OCI-LY3 (cell line): ENCODE data around the gene FHOD3.

ENCODE experiments used
- H2AFZ ChIP-seq: fragments of 200-600, 300-600 bp; shearing (Covaris generic); 2 replicates; pipeline ENCODE4 v1.6.0; 2014; ENCODE audit warnings: antibody characterized with exemption, low read depth, low read length
- H3K27ac ChIP-seq: fragments of 200-600, 300-600 bp; sonication (generic); 2 replicates; pipeline ENCODE4 v1.5.1; 2014; ENCODE audit warnings: mild to moderate bottlenecking, low read length, moderate library complexity, mixed read lengths
- H3K27me3 ChIP-seq: fragments of 200-600, 300-600 bp; sonication (generic); 2 replicates; pipeline ENCODE4 v1.6.1; 2014; ENCODE audit warnings: low read depth, low read length, mixed read lengths
- H3K36me3 ChIP-seq: fragments of 200-600, 300-600 bp; sonication (generic); replicated peaks from 2 replicates; pipeline ENCODE3; 2014; ENCODE audit warnings: low read depth, low read length, mixed read lengths
- H3K4me1 ChIP-seq: fragments of 300-600, 200-600 bp; sonication (generic); 2 replicates; pipeline ENCODE4 v1.6.1; 2014; ENCODE audit warnings: low read length, mixed read lengths
- H3K4me2 ChIP-seq: fragments of 200-600, 300-600 bp; sonication (generic); 2 replicates; pipeline ENCODE4 v1.6.1; 2014; ENCODE audit warnings: low read length, mixed read lengths
- H3K4me3 ChIP-seq: fragments of 300-600, 200-600 bp; sonication (generic); 2 replicates; pipeline ENCODE4 v1.5.1; 2014; ENCODE audit warnings: antibody characterized with exemption, mild to moderate bottlenecking, low read length, moderate library complexity
- H3K79me2 ChIP-seq: fragments of 300-600, 200-600 bp; shearing (Covaris generic); 2 replicates; pipeline ENCODE4 v1.6.1; 2014; ENCODE audit warnings: mild to moderate bottlenecking, low read length, mixed read lengths
- H3K9ac ChIP-seq: fragments of 300-600, 200-600 bp; shearing (Covaris generic); 2 replicates; pipeline ENCODE4 v1.6.0; 2014; ENCODE audit warnings: mild to moderate bottlenecking, low read length, moderate library complexity
- H3K9me3 ChIP-seq: fragments of 200-600, 300-600 bp; shearing (Covaris generic); 2 replicates; pipeline ENCODE4 v1.6.1; 2014; ENCODE audit warnings: low read length, mixed read lengths; ENCODE audit not compliant: insufficient read depth
- H4K20me1 ChIP-seq: fragments of 200-600, 300-600 bp; sonication (generic); 2 replicates; pipeline ENCODE4 v1.6.1; 2016; ENCODE audit warnings: low read length, mixed read lengths; ENCODE audit not compliant: insufficient read depth
- EZH2phosphoT487 ChIP-seq: fragments of 200-600 bp; shearing (Covaris generic); IDR thresholded peaks from 2 replicates; pipeline ENCODE4 v1.6.1; 2018; ENCODE audit warnings: antibody characterized with exemption, mixed run types, low read depth
- TF ChIP-seq, protein P1 (sequence below): fragments of 200-600, 300-600 bp; sonication (generic); IDR thresholded peaks from 2 replicates; pipeline ENCODE4 v1.5.1; 2014; ENCODE audit warnings: antibody characterized with exemption, low read length, low read depth

FHOD3 gene

GRCh38 chr18:36394486-36394885 is 97.0 kb downstream of the FHOD3 start:
- no peaks in the 10 kb centered on the region for H3K36me3 ChIP-seq
- no peak overlapping the region for H3K9ac ChIP-seq
- H2AFZ ChIP-seq: no peak overlapping the region
- no peaks in the 10 kb centered on the region for H4K20me1 ChIP-seq
- H3K4me3 ChIP-seq: no peak overlapping the region
- 0 out of 2 replicates have a peak, but pooled peaks cover 2% of the 10 kb centered on the region for H3K9me3 ChIP-seq
- no peaks in the 10 kb centered on the region for H3K79me2 ChIP-seq
- no peak overlapping the region for H3K4me2 ChIP-seq
- H3K27ac ChIP-seq: no peak overlapping the region
- H3K4me1 ChIP-seq: peaks cover 1% of the 10 kb centered on the region; the same call in 1 of the 2 replicates
- TF ChIP-seq EZH2phosphoT487: no peak
- TF ChIP-seq, protein P1, sequence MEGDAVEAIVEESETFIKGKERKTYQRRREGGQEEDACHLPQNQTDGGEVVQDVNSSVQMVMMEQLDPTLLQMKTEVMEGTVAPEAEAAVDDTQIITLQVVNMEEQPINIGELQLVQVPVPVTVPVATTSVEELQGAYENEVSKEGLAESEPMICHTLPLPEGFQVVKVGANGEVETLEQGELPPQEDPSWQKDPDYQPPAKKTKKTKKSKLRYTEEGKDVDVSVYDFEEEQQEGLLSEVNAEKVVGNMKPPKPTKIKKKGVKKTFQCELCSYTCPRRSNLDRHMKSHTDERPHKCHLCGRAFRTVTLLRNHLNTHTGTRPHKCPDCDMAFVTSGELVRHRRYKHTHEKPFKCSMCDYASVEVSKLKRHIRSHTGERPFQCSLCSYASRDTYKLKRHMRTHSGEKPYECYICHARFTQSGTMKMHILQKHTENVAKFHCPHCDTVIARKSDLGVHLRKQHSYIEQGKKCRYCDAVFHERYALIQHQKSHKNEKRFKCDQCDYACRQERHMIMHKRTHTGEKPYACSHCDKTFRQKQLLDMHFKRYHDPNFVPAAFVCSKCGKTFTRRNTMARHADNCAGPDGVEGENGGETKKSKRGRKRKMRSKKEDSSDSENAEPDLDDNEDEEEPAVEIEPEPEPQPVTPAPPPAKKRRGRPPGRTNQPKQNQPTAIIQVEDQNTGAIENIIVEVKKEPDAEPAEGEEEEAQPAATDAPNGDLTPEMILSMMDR: no peak
- H3K27me3 ChIP-seq: no peaks in the 10 kb centered on the region

- Histone ChIP-seq H3K9me3 (0 out of 2 replicates have a peak, but pooled peaks cover 2% of the 10 kb centered on the region), H3K4me1 (no peaks in the 10 kb centered on the region), H3K36me3 (no peaks in the 10 kb centered on the region), H3K4me2 (no peak overlapping the region), H3K27ac (no peak overlapping the region), H2AFZ (no peak overlapping the region), H3K27me3 (no peaks in the 10 kb centered on the region), H3K9ac (no peak overlapping the region), H3K79me2 (no peaks in the 10 kb centered on the region), H4K20me1 (no peaks in the 10 kb centered on the region), H3K4me3 (no peak overlapping the region)
- TF ChIP-seq, protein P1: no peak
- no peak for TF ChIP-seq EZH2phosphoT487
Observed at GRCh38 chr18:36396190-36396589, 98.7 kb downstream of the FHOD3 start.

GRCh38 chr18:36397033-36397432 is 99.5 kb downstream of the FHOD3 start:
- no peak overlapping the region for H3K27ac ChIP-seq
- H3K9ac ChIP-seq: no peak overlapping the region
- H4K20me1 ChIP-seq: no peaks in the 10 kb centered on the region
- H3K79me2 ChIP-seq: no peaks in the 10 kb centered on the region
- no peaks in the 10 kb centered on the region for H3K4me1 ChIP-seq
- no peak overlapping the region for H2AFZ ChIP-seq
- TF ChIP-seq EZH2phosphoT487: no peak
- TF ChIP-seq, protein P1: no peak
- H3K9me3 ChIP-seq: 0 out of 2 replicates have a peak, but pooled peaks cover 2% of the 10 kb centered on the region
- no peaks in the 10 kb centered on the region for H3K27me3 ChIP-seq
- H3K4me2 ChIP-seq: no peak overlapping the region
- no peak overlapping the region for H3K4me3 ChIP-seq
- H3K36me3 ChIP-seq: no peaks in the 10 kb centered on the region

DNA sequence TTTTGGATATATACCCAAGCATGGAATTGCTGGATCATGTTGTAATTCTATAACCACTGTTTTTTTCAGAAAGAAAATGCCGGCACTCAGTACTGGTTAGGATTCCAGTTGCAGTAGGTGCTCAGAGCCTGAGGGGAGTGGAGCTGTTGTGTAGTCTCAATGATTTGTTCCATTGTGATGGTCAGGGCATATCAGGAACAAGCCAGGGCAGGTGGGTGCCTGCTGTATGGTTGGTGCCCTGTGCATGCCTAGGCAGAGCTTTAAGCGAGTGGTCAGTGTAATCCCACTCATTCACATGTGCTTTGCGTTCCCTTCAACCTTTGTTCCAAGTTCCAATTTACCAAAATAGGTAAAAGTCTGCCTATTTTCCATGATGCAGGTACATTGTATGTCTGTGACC is 100.9 kb downstream of the FHOD3 start:
- Histone ChIP-seq H3K36me3 (no peaks in the 10 kb centered on the region), H3K27ac (no peak overlapping the region), H4K20me1 (no peaks in the 10 kb centered on the region), H3K9me3 (0 out of 2 replicates have a peak, but pooled peaks cover 2% of the 10 kb centered on the region), H3K9ac (no peak overlapping the region), H2AFZ (no peak overlapping the region), H3K4me1 (no peaks in the 10 kb centered on the region), H3K27me3 (no peaks in the 10 kb centered on the region), H3K4me2 (no peak overlapping the region), H3K79me2 (no peaks in the 10 kb centered on the region), H3K4me3 (no peak overlapping the region)
- TF ChIP-seq, protein P1: no peak
- no peak for TF ChIP-seq EZH2phosphoT487
